Measurements from ENCODE around the gene SULT1C4.
"Not testable (repeated sequence)": the region's sequence is repeated elsewhere in the genome, so short reads cannot be mapped to it uniquely, and the experiment has no call there.

The SULT1C4 gene

GRCh38 chr2:108414256-108414876, 36.6 kb downstream of the SULT1C4 start:
- TF ChIP-seq CTCF (IDR thresholded peaks at IDR 0.05; ENCODE audit: low read depth, low read length) = no peak
- DNase-seq (ENCODE audit: extremely low read depth, low read depth) = no peak

DNA sequence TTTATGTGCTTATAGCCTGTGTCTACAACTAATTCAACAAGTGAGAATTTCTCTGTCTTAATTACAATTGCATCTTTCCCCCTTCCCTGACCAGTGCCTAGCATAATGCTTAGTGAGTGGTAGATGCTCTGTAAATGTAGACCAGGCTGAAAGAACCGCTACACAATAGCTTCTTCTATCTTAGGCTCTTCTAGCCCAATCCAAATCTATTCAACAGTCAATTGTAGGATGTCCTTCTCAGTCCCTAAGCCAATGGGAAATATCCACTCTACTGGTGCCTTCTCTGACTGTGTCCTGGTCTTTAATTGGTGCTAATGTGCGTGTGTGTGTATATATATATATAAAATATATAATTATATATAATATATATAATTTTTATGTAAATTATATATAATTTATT, 37.2 kb downstream of the SULT1C4 start:
- DNase-seq (ENCODE audit: extremely low read depth, low read depth) = no peak

GRCh38 chr2:108417254-108417653, 39.5 kb downstream of the SULT1C4 start:
- no peak for DNase-seq (ENCODE audit: extremely low read depth, low read depth)
- TF ChIP-seq CTCF (IDR thresholded peaks at IDR 0.05; ENCODE audit: low read depth, low read length) = no peak

More for the DNA sequence above, 37.2 kb downstream of the SULT1C4 start:
- TF ChIP-seq CTCF (IDR thresholded peaks at IDR 0.05; ENCODE audit: low read depth, low read length) = no peak

DNA sequence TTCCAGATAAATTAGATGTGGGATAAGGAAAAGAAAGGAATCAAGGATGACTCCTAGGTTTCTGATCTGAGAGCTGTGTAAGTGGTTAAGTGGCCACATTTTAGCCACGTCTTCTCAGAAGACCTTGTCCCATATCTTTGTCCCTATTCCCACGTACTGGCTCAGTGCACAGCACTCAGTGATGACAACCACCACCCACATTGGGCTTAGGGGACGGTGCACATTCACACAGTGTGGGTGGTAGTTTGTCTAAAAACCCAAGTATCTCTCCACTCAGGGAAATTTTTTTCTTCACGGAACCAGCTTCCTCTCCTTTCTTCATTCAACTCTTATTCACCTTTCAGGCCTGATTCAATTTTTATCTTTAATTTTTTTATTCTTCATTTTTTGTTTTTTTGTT, 40.7 kb downstream of the SULT1C4 start:
- no peak for TF ChIP-seq CTCF (IDR thresholded peaks at IDR 0.05; ENCODE audit: low read depth, low read length)
- DNase-seq (ENCODE audit: extremely low read depth, low read depth) = no peak

GRCh38 chr2:108423067-108423466, 45.3 kb downstream of the SULT1C4 start:
- no peak for TF ChIP-seq CTCF (IDR thresholded peaks at IDR 0.05; ENCODE audit: low read depth, low read length)
- DNase-seq (ENCODE audit: extremely low read depth, low read depth) = no peak

- no peak for DNase-seq (ENCODE audit: extremely low read depth, low read depth)
- TF ChIP-seq CTCF (IDR thresholded peaks at IDR 0.05; ENCODE audit: low read depth, low read length) = no peak
Measured at GRCh38 chr2:108423502-108424251, 45.9 kb downstream of the SULT1C4 start.

DNA sequence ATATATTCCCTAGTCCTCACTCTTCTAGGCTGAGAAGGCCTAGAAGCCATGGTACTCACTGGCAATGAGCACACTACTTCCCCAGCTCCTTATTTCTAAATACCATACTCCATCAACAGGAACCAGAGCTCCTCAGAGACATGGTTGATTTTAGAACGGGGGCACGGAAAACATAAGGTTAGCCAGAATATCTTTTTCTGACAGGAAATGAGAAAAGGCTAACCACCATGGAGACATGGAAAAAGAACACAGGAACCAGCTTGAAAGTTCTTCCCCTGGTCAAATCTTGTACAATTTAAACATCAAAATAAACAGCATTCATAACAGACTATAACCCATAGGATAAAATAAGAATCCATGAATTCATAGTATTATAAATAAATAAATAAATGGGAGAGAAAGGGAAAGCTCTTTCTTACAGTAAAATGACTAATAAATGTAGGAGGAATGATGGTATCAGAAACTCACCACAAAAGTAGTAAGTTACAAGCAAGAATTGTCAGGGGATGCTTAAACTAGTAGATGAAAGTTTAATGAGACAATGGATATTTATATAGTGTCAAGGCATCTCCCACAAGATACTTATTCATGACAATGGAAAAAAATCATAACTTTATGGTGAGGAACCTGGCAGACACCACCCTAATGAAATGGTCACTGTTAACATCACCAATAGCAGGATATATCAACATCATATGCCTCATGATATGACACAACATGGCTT, 50.7 kb downstream of the SULT1C4 start:
- TF ChIP-seq CTCF (IDR thresholded peaks at IDR 0.05; ENCODE audit: low read depth, low read length) = no peak
- no peak for DNase-seq (ENCODE audit: extremely low read depth, low read depth)

GRCh38 chr2:108435578-108435977, 57.8 kb downstream of the SULT1C4 start:
- not testable (repeated sequence) for DNase-seq (ENCODE audit: extremely low read depth, low read depth)

All from AG09319 (cell line).